Measurements from ENCODE around the gene CDH8.

Gene CDH8

GRCh38 chr16:62036101-62036801 is at the start of gene CDH8:
Gene CDH8 (minus strand): TSS chr16:62036438. CDS start chr16:62021403, 15,035 bp downstream.
- TF ChIP-seq CTCF (IDR thresholded peaks at IDR 0.05; ENCODE audit: insufficient read depth, low read depth, low read length, missing control alignments) = no peak
- DNase-seq (ENCODE audit: low read depth) = no peak
- H3K4me3 ChIP-seq (ENCODE audit: low read depth, low read length) = no peak within 1 kb of the TSS

GRCh38 chr16:62079236-62079635 is 43.0 kb upstream of the CDH8 start:
- DNase-seq (ENCODE audit: low read depth) = no peak
- H3K4me3 ChIP-seq (ENCODE audit: low read depth, low read length) = no peak overlapping the region
- TF ChIP-seq CTCF (IDR thresholded peaks at IDR 0.05; ENCODE audit: insufficient read depth, low read depth, low read length, missing control alignments) = no peak

- H3K4me3 ChIP-seq (ENCODE audit: low read depth, low read length) = no peak overlapping the region
- peak; percentile 34 for TF ChIP-seq CTCF (IDR thresholded peaks at IDR 0.05; ENCODE audit: insufficient read depth, low read depth, low read length, missing control alignments)
- peak; percentile 8 for DNase-seq (ENCODE audit: low read depth)
These were observed 41.8 kb upstream of the CDH8 start for GRCh38 chr16:62077998-62078397.

- no peak for DNase-seq (ENCODE audit: low read depth)
- H3K4me3 ChIP-seq (ENCODE audit: low read depth, low read length) = no peak overlapping the region
- TF ChIP-seq CTCF (IDR thresholded peaks at IDR 0.05; ENCODE audit: insufficient read depth, low read depth, low read length, missing control alignments) = no peak
These were observed 40.6 kb upstream of the CDH8 start for GRCh38 chr16:62076886-62077285.

- H3K4me3 ChIP-seq (ENCODE audit: low read depth, low read length) = no peak overlapping the region
- TF ChIP-seq CTCF (IDR thresholded peaks at IDR 0.05; ENCODE audit: insufficient read depth, low read depth, low read length, missing control alignments) = peak; percentile 48
- peak; percentile 9 for DNase-seq (ENCODE audit: low read depth)
These were observed 32.5 kb upstream of the CDH8 start for GRCh38 chr16:62068747-62069146.

GRCh38 chr16:62067981-62068380 is 31.7 kb upstream of the CDH8 start:
- H3K4me3 ChIP-seq (ENCODE audit: low read depth, low read length) = no peak overlapping the region
- TF ChIP-seq CTCF (IDR thresholded peaks at IDR 0.05; ENCODE audit: insufficient read depth, low read depth, low read length, missing control alignments) = no peak
- DNase-seq (ENCODE audit: low read depth) = no peak

- TF ChIP-seq CTCF (IDR thresholded peaks at IDR 0.05; ENCODE audit: insufficient read depth, low read depth, low read length, missing control alignments) = no peak
- DNase-seq (ENCODE audit: low read depth) = no peak
These were observed 30.9 kb upstream of the CDH8 start for GRCh38 chr16:62067182-62067581.

More at GRCh38 chr16:62067182-62067581, 30.9 kb upstream of the CDH8 start:
- no peak overlapping the region for H3K4me3 ChIP-seq (ENCODE audit: low read depth, low read length)

All from GM12865 (cell line).